GM12878 (cell line): ENCODE data around the gene LSM12. TPM values are rescaled to one million over a fixed set of nuclear protein-coding genes. Genes with fewer than 3 reads are reported as not detected.

Experiments
- ATAC-seq: fragments of 200-7000 bp; cut with Tn5 transposase; 3 replicates; pipeline ENCODE4 v1.9.1; 2020; ENCODE audit warnings: mild to moderate bottlenecking, moderate library complexity
- BruUV-seq: library from RNA; stranded (reverse); fragments of 400-500 nt; replicated peaks from 2 replicates; lab custom pipeline; 2021; lab: Mats Ljungman, UMichigan
- CTCF ChIA-PET: fragments of 300-600 bp; sonication (Branson Sonifier 250); formaldehyde crosslinking; extraction: SDS; loops from one replicate; lab custom pipeline; 2021; ENCODE audit warnings: inconsistent platforms; lab: Yijun Ruan, JAX
- POLR2A ChIA-PET: fragments of 350-600 bp; formaldehyde crosslinking; extraction: SDS; loops from one replicate; lab custom pipeline; 2021; ENCODE audit warnings: inconsistent platforms; lab: Charles Lee
- RAD21 ChIA-PET: fragments of 300-600 bp; sonication (Branson Sonifier 250); formaldehyde crosslinking; loops from one replicate; lab custom pipeline; 2023; ENCODE audit warnings: antibody characterized with exemption; ENCODE audit not compliant: unreplicated experiment; lab: Charles Lee
- SMC1A ChIA-PET: fragments of 300-600 bp; sonication (Branson Sonifier 250); formaldehyde crosslinking; loops from one replicate; lab custom pipeline; 2023; ENCODE audit not compliant: unreplicated experiment, uncharacterized antibody; lab: Charles Lee
- DNase-seq: peaks from one replicate; pipeline ENCODE4 v3.0.0-alpha.2; 2011; ENCODE audit warnings: low read depth, low spot score
- FAIRE-seq: peaks from 3 replicates; lab custom pipeline; 2011; peaks lifted over from hg19 to GRCh38; lab: Jason Lieb, UNC
- H2AFZ ChIP-seq: 2 replicates; pipeline ENCODE4 v1.6.0; 2011; ENCODE audit warnings: low read depth, low read length, control low read depth; ENCODE audit not compliant: control insufficient read depth
- H3K27ac ChIP-seq: 2 replicates; pipeline ENCODE4 v1.5.1; 2011; ENCODE audit warnings: control low read depth; ENCODE audit not compliant: control insufficient read depth, insufficient read depth
- H3K27me3 ChIP-seq, 2 experiments: replicated peaks in 1 of 2; 2 replicates each; pipeline versions ENCODE4 v1.6.0 to v1.6.1; 2011; ENCODE audit warnings: low read length in 1 of 2; ENCODE audit not compliant: control insufficient read depth in 2 of 2, insufficient read depth in 2 of 2
- H3K36me3 ChIP-seq, 2 experiments: 2 replicates each; pipeline ENCODE4 v1.5.1; 2011; ENCODE audit warnings: low read length in 1 of 2; ENCODE audit not compliant: control insufficient read depth in 2 of 2, insufficient read depth in 2 of 2
- H3K4me1 ChIP-seq: 2 replicates; pipeline ENCODE4 v1.6.1; 2011; ENCODE audit warnings: mild to moderate bottlenecking, low read length, moderate library complexity, mixed read lengths; ENCODE audit not compliant: control insufficient read depth, insufficient read depth
- H3K4me2 ChIP-seq: 2 replicates; pipeline ENCODE4 v1.6.0; 2011; ENCODE audit warnings: control low read depth; ENCODE audit not compliant: control insufficient read depth, insufficient read depth
- H3K4me3 ChIP-seq: fragments of 200-600 bp; sonication (generic); 2 replicates; pipeline ENCODE4 v1.5.1; 2016
- H3K79me2 ChIP-seq: 2 replicates; pipeline ENCODE4 v1.6.0; 2011; ENCODE audit warnings: low read length; ENCODE audit not compliant: control insufficient read depth, insufficient read depth
- H3K9ac ChIP-seq: 2 replicates; pipeline ENCODE4 v1.8.0; 2011; ENCODE audit warnings: low read length, control low read depth, mixed read lengths; ENCODE audit not compliant: control insufficient read depth, insufficient read depth
- H3K9me3 ChIP-seq: replicated peaks from 3 replicates; pipeline ENCODE4 v1.5.1; 2011; ENCODE audit warnings: mild to moderate bottlenecking, low read length; ENCODE audit not compliant: control insufficient read depth, insufficient read depth
- H4K20me1 ChIP-seq: 2 replicates; pipeline ENCODE4 v1.6.0; 2011; ENCODE audit not compliant: control insufficient read depth, insufficient read depth
- BCLAF1 ChIP-seq: fragments of 450-650 bp; IDR thresholded peaks from 2 replicates; pipeline ENCODE4 v1.6.1; 2017; ENCODE audit warnings: antibody characterized with exemption, mild to moderate bottlenecking, moderate library complexity
- E4F1 ChIP-seq: fragments of 450-650 bp; IDR thresholded peaks from 2 replicates; pipeline ENCODE4 v1.6.1; 2018; ENCODE audit warnings: borderline replicate concordance, mild to moderate bottlenecking; ENCODE audit not compliant: partially characterized antibody
- MTA3 ChIP-seq: IDR thresholded peaks from 2 replicates; pipeline ENCODE4 v1.6.1; 2012; ENCODE audit warnings: low read length, inconsistent platforms, borderline replicate concordance
- RAD51 ChIP-seq: fragments of 450-650 bp; IDR thresholded peaks from 2 replicates; pipeline ENCODE4 v1.6.1; 2016; ENCODE audit warnings: moderate library complexity, mild to moderate bottlenecking, inconsistent platforms
- ZNF274 ChIP-seq: IDR thresholded peaks from one replicate; pipeline ENCODE4 v1.8.0; 2011; ENCODE audit not compliant: insufficient read length, insufficient read depth
- WGBS: methylation state at CpG from one replicate; pipeline ENCODE4 v1.1.6; 2016; ENCODE audit warnings: low lambda C conversion rate; ENCODE audit not compliant: insufficient replicate concordance, insufficient coverage; ENCODE audit errors: missing lambda C conversion rate; 5-methylcytosine and 5-hydroxymethylcytosine counted together
- in situ Hi-C: fragments of 300-500 bp; cut with MboI; formaldehyde crosslinking; loops from 9 replicates; pipeline ENCODE4 v1.14.3; 2018; ENCODE audit warnings: mixed read lengths
- intact Hi-C: fragments of 100-400 bp; cut with micrococcal nuclease; formaldehyde crosslinking; loops from one replicate; pipeline ENCODE4 v1.14.2; 2022; ENCODE audit not compliant: unreplicated experiment
- polyA plus RNA-seq, 11 experiments: library from polyadenylated mRNA; depleted of rRNA in 4 of 11; unstranded in 6 of 11; stranded (reverse) in 5 of 11; fragments of >200 nt; fragmentation: Nextera tagmentation in 4 of 11; fragmentation: Illumina TruSeq in 1 of 11; extraction: Ambion mirVana in 4 of 11; extraction: Trizol in 1 of 11; gene quantifications; 1 replicate in 1 of 11; 2 replicates in 10 of 11; pipeline versions ENCODE4 v1.2.1 to v1.2.3, GENCODE V29; 2011 to 2016; ENCODE audit warnings: inconsistent platforms in 2 of 11, missing spikeins in 2 of 11, low read depth in 1 of 11
- total RNA-seq, 4 experiments: library from RNA; depleted of rRNA in 3 of 4; stranded (reverse); fragments of >200 nt in 3 of 4; fragmentation: Illumina TruSeq in 1 of 4; extraction: Trizol in 1 of 4; gene quantifications; 2 replicates each; pipeline versions ENCODE4 v1.2.1 to v1.2.3, GENCODE V29; 2013 to 2021

Gene LSM12
- total and polyA plus RNA-seq, 10 of the 15 experiments (the other 5 are each of a cell fraction or from before 2014, with no cell fraction given), result 51.1 to 206 (median 70.8) TPM

DNA sequence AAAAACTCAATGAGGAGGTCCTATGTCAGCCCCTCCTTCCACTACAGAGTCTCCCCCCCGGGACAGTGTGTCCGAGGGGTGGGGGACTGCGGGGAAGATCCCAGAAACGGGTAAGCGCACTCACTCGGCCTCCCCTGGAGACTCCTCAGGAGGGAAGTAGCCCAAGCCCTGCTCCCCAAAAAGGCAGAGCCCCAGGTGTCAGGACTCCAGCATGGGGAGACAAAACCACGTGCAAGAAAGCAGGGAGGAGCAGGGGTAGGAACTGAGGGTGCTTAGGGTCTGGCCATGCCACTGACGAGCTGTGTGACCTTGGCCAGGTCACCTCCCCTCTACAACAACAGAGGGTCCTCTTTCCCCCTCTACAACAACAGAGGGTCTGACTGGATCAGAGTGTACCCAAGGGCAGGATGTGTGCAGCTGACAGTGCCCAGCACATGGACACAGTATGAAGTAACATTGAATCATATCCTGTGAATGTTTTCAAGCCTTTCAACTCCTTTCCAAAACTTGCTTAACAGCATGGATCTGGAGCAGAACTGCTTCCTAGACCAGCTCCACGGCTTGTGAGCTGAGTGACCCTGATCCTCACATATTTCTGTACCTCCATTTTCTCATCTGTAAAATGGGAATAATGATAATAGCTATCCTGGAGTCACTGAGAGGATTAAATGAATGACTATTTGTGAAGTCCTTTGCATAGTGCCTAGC is 64.2 kb downstream of the LSM12 start (continued):
- no peak for TF ChIP-seq MTA3
- no peak for TF ChIP-seq E4F1
- no peak for TF ChIP-seq RAD51
- no peak for TF ChIP-seq BCLAF1

DNA sequence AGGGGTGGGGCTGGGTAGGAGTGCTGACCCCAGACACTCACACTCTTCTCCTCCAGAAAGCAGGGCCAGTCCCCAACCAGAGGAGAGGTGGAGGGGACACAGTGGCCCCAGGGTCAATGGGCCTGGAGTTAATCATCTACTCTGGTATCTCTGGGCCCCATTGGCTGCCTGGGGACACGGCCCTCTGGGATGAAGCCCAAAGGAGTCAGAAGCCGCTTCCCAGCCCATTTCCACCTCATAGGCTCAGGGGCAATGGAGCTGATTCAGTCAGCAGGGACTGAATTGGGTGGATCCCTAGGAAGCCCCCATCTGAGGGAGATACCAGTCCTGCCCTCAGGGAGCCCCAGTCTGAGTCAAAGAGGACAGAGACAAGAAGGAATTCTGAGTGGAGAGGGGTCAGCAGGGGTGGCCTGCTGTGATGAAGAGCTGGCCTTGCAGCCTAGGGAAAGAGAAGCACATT is 65.0 kb downstream of the LSM12 start:
- POLR2A ChIA-PET, result interaction anchor here (0.6 kb wide), 2 partner anchors 13 to 286 kb away, joined by 3 read pairs; no protein-coding TSS in a partner anchor
- no peaks in the 10 kb centered on the region; the same call in 1 of the 2 replicates for H4K20me1 ChIP-seq
- H3K79me2 ChIP-seq, result no peaks in the 10 kb centered on the region
- RAD21 ChIA-PET, result interaction anchor here (1.3 kb wide), 1 partner anchor 114 kb away, joined by 4 read pairs; no protein-coding TSS in a partner anchor
- H3K4me3 ChIP-seq, result no peak overlapping the region
- no TSS peak for BruUV-seq
- no peak overlapping the region for H3K4me2 ChIP-seq
- FAIRE-seq (no peak), ATAC-seq (no peak)
- no peak overlapping the region for H2AFZ ChIP-seq
- peaks cover 10% of the 10 kb centered on the region in 2 experiments for H3K27me3 ChIP-seq
- no peak overlapping the region for H3K27ac ChIP-seq
- TF ChIP-seq ZNF274, result no peak
- TF ChIP-seq, all 136 proteins: peak for 0
- H3K9ac ChIP-seq, result no peak overlapping the region
- H3K36me3 ChIP-seq, result no peaks in the 10 kb centered on the region
- ChIA-PET CTCF (interaction anchor here (0.5 kb wide), 1 partner anchor 49 kb away, joined by 3 read pairs; no protein-coding TSS in a partner anchor), SMC1A (no interaction called here)
- no peak for DNase-seq
- WGBS, result 0% methylated on average over 2 of the region's 2 CpGs
- H3K9me3 ChIP-seq, result no peaks in the 10 kb centered on the region
- H3K4me1 ChIP-seq, result no peaks in the 10 kb centered on the region; the same call in 1 of the 2 replicates
- in situ Hi-C loops, result loop anchor here (25.0 kb wide), 1 partner anchor 789 kb away; the partner anchor contains the start of gene TMEM106A
- intact Hi-C loops, result no loop called here
